ENCODE measurements around the gene ARHGAP1. TPM values are rescaled to one million over a fixed set of nuclear protein-coding genes. Genes with fewer than 3 reads are reported as not detected.
"Not testable (repeated sequence)": the region's sequence is repeated elsewhere in the genome, so short reads cannot be mapped to it uniquely, and the experiment has no call there.

Gene ARHGAP1
- total and polyA plus RNA-seq, 7 donors = 12.5 to 36.1 (median 27.7) TPM

DNA sequence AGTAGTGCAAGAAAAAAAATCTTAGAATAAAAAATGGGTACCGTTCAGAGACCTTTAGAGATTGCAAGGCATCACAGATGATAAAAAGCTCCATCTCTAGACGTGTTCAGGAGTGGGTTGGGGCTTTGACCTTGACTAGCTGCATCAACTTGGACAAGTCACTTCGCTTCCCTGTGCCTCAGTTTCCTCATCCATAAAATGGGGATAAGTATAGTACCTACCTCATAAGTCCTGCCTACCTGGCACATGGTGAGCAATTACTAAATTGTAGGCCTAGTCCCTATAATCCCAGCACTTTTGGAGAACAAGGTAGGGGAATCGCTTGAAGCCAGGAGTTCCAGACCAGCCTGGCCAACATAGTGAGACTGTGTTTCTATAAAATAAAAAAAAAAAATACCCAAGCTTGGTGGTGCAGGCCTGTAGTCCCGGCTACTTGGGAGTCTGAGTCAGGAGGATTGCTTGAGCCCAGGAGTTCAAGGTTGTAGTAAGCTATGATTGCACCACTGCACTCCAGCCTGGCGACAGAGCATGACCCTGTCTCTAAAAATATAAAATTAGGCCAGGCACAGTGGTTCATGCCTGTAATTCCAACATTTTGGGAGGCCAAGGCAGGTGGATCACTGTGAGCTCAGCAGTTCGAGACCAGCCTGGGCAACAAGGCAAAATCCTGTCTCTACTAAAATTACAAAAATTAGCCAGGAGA, 12.6 kb upstream of the ARHGAP1 start:
- H3K9me3 ChIP-seq = no peaks in the 10 kb centered on the region
- H3K27ac ChIP-seq = peak overlapping the region; percentile 90
- intact Hi-C loops (cut with DNase I) = no loop called here
- ATAC-seq (peak in 1 of 4 donors; percentile 14), DNase-seq (no peak)
- no peaks in the 10 kb centered on the region for H3K36me3 ChIP-seq (ENCODE audit: insufficient read depth in 1 of 2, low read depth in 1 of 2)
- WGBS, 3 donors = 79 to 91% (median 81%) methylated on average over 7 of the region's 7 CpGs
- no peak overlapping the region for H3K4me3 ChIP-seq
- TF ChIP-seq, protein P1, sequence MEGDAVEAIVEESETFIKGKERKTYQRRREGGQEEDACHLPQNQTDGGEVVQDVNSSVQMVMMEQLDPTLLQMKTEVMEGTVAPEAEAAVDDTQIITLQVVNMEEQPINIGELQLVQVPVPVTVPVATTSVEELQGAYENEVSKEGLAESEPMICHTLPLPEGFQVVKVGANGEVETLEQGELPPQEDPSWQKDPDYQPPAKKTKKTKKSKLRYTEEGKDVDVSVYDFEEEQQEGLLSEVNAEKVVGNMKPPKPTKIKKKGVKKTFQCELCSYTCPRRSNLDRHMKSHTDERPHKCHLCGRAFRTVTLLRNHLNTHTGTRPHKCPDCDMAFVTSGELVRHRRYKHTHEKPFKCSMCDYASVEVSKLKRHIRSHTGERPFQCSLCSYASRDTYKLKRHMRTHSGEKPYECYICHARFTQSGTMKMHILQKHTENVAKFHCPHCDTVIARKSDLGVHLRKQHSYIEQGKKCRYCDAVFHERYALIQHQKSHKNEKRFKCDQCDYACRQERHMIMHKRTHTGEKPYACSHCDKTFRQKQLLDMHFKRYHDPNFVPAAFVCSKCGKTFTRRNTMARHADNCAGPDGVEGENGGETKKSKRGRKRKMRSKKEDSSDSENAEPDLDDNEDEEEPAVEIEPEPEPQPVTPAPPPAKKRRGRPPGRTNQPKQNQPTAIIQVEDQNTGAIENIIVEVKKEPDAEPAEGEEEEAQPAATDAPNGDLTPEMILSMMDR (IDR thresholded peaks at IDR 0.05) = no peak
- H3K27me3 ChIP-seq (ENCODE audit: insufficient read depth in 3 of 3, low read length in 2 of 3) = no peaks in the 10 kb centered on the region
- peaks cover 14% of the 10 kb centered on the region for H3K4me1 ChIP-seq

DNA sequence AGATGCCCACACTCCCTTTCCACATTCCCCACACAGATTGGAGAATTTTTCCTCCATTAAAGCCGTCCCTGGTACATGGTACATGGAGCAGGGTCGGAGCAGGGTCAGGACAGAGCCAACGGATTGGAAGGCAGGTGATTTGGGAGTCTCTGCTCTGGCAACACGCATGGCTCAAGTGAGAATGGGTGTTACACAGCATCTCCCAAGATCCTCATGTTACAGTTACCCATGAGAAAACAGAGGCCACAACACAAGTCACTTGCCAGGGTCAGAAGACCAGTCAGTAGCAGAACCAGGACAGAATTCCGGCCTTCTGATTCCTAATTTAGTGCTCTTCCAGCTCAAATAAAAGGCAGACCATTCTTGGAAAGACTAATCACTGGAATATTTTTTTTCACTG, 10.9 kb upstream of the ARHGAP1 start:
- peaks cover 0 to 7% of the 10 kb centered on the region in 2 donors for H3K36me3 ChIP-seq (ENCODE audit: insufficient read depth in 1 of 2, low read depth in 1 of 2)
- intact Hi-C loops (cut with DNase I) = no loop called here
- H3K27me3 ChIP-seq (ENCODE audit: insufficient read depth in 3 of 3, low read length in 2 of 3) = no peaks in the 10 kb centered on the region
- H3K9me3 ChIP-seq = no peaks in the 10 kb centered on the region
- H3K4me3 ChIP-seq = no peak overlapping the region
- DNase-seq (no peak), ATAC-seq (peak; percentile 49 to 62 (median 51))
- H3K4me1 ChIP-seq = peaks cover 14% of the 10 kb centered on the region
- 21 to 46% (median 25%) methylated on average over 5 of the region's 5 CpGs for WGBS, 3 donors
- TF ChIP-seq, protein P1 (IDR thresholded peaks at IDR 0.05) = no peak
- H3K27ac ChIP-seq = peak overlapping the region; percentile 90

DNA sequence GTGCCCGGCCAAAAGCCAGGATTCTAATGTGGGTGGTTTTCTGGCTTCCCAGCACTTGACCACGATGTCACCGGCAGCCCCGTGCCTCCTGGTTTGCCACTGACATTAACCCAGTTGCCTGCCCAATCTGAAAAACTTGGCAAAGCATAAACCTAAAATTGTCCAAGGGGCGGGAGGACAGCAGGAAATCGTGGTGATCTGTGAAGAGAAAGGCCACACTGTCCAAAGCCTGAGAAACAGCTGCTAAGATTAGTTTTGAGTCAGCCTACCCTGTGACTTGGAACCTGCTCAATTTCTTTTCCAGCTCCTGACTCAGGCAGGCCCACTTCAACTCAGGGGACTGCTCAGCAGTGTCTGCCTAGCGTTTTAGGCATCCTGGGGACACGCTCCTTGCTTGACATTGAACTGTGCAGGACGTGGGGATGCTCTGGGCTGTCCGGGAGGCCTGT, 10.4 kb upstream of the ARHGAP1 start:
- TF ChIP-seq, protein P1 (IDR thresholded peaks at IDR 0.05) = no peak

DNA sequence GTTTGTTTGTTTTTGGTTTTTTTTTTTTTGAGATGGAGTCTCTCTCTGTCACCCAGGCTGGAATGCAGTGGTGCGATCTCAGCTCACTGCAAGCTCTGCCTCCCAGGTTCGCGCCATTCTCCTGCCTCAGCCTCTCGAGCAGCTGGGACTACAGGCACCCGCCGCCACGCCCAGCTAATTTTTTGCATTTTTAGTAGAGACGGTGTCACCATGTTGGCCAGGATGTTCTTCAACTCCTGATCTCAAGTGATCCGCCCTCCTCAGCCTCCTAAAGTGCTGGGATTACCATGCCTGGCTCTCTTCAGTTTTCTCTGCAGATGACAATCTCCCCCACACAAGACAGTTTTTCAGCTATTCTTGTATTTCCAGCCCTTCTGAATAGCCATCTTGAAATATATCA, 8.9 kb upstream of the ARHGAP1 start:
- intact Hi-C loops (cut with DNase I) = not testable (repeated sequence)

More for the DNA sequence above, 10.4 kb upstream of the ARHGAP1 start:
- Histone ChIP-seq H3K36me3 (ENCODE audit: insufficient read depth in 1 of 2, low read depth in 1 of 2) (peaks cover 0 to 12% of the 10 kb centered on the region in 2 donors), H3K27ac (peak overlapping the region; percentile 90), H3K4me3 (no peak overlapping the region), H3K9me3 (no peaks in the 10 kb centered on the region), H3K4me1 (peaks cover 14% of the 10 kb centered on the region), H3K27me3 (ENCODE audit: insufficient read depth in 3 of 3, low read length in 2 of 3) (no peaks in the 10 kb centered on the region)
- ATAC-seq (peak; percentile 96), DNase-seq (peak; percentile 75 to 86)
- intact Hi-C loops (cut with DNase I) = no loop called here
- WGBS, 3 donors = 18 to 25% (median 20%) methylated on average over 10 of the region's 10 CpGs

DNA sequence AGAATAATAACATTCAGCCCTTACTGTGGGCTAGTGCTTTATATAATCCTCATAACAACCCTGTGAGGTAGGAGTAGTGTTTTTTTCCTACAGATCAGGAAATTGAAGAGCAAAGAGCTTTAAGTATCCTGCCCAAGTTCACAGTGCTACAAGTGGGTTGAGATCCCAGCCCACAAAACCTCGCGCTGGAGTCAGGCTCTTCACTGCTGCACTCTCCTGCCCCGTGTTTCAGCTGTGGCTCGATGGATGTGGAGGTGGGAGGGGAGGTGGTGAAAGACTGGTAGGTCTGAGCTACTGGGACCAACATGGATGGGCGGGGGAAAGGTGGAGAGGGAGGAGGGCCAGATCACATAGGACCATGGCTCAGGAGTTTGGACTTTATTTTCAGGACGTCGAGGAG, 6.5 kb upstream of the ARHGAP1 start:
- Histone ChIP-seq H3K4me3 (no peak overlapping the region), H3K27ac (no peak overlapping the region), H3K4me1 (peaks cover 18% of the 10 kb centered on the region), H3K36me3 (ENCODE audit: insufficient read depth in 1 of 2, low read depth in 1 of 2) (peaks cover 9 to 52% of the 10 kb centered on the region in 2 donors), H3K9me3 (no peaks in the 10 kb centered on the region), H3K27me3 (ENCODE audit: insufficient read depth in 3 of 3, low read length in 2 of 3) (no peaks in the 10 kb centered on the region)
- intact Hi-C loops (cut with DNase I) = no loop called here
- WGBS, 3 donors = 78 to 88% (median 83%) methylated on average over 7 of the region's 7 CpGs
- DNase-seq = no peak
- TF ChIP-seq, protein P1 (IDR thresholded peaks at IDR 0.05) = no peak
- ATAC-seq = no peak

More for the DNA sequence above, 8.9 kb upstream of the ARHGAP1 start:
- peaks cover 14% of the 10 kb centered on the region for H3K4me1 ChIP-seq
- ATAC-seq; H3K9me3 ChIP-seq; H3K27me3 ChIP-seq (ENCODE audit: insufficient read depth in 3 of 3, low read length in 2 of 3); DNase-seq; H3K4me3 ChIP-seq: not testable (repeated sequence)
- H3K27ac ChIP-seq = peak overlapping the region; percentile 90
- 82 to 89% (median 85%) methylated on average over 9 of the region's 9 CpGs for WGBS, 3 donors
- H3K36me3 ChIP-seq (ENCODE audit: insufficient read depth in 1 of 2, low read depth in 1 of 2) = peaks cover 3 to 27% of the 10 kb centered on the region in 2 donors
